Caki2 (cell line): ENCODE results near the gene EAPP. TPM values are rescaled to one million over a fixed set of nuclear protein-coding genes. Genes with fewer than 3 reads are reported as not detected.
"Not testable (repeated sequence)": the region's sequence is repeated elsewhere in the genome, so short reads cannot be mapped to it uniquely, and the experiment has no call there.

ENCODE experiments used
- DNase-seq: peaks from one replicate; pipeline ENCODE4 v3.0.0-alpha.2; 2015; ENCODE audit warnings: low read depth
- in situ Hi-C: cut with HindIII; loops from 2 replicates; pipeline ENCODE4 v1.10.0; 2016; ENCODE audit warnings: low sequenced_read_pairs, low pct_unique_long_range_greater_than_20kb, mixed read lengths
- total RNA-seq: library from RNA; depleted of rRNA; stranded (reverse); fragments of >200 nt; shearing (Covaris generic); gene quantifications from 2 replicates; pipeline ENCODE4 v1.2.3, GENCODE V29; 2014; ENCODE audit warnings: low replicate concordance; rRNA removed

Gene EAPP, protein sequence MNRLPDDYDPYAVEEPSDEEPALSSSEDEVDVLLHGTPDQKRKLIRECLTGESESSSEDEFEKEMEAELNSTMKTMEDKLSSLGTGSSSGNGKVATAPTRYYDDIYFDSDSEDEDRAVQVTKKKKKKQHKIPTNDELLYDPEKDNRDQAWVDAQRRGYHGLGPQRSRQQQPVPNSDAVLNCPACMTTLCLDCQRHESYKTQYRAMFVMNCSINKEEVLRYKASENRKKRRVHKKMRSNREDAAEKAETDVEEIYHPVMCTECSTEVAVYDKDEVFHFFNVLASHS
- 48.2 and 65.2 TPM in 2 replicates for total RNA-seq

DNA sequence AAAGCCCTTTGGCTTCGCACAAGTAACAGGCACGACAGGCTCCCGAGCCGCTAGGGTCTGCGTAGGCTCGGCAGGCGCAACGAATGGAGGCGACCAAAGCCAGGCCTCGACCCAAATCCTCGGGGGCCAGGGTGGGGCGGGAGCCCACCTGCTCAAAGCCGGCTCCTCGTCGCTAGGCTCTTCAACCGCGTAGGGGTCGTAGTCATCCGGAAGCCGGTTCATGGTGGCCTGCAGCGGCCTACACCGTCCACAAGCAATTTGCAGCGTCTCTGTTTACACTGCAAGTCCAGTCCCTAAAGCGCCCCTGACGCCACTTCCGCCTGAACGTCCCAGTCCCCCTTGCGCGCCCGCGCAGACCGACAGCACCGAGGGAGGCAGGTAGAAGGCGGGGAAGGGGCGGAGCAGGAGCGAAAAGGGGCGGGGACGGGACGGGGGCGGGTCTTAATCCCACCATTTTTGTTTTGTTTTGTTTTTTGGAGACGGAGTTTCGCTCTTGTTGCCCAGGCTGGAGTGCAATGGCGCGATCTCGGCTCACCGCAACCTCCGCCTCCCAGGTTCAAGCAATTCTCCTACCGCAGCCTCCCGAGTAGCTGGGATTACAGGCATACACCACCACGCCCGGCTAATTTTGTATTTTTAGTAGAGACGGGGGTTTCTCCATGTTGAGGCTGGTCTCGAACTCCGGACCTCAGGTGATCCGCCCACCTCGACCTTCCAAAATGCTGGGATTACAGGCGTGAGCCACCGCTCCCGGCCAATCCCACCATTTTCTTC is at the start of gene EAPP:
EAPP (minus strand) TSS at position 295 of the 774 bp plus-strand sequence; CDS start at position 222, 73 bp downstream.
- peak; percentile 87 for DNase-seq
- in situ Hi-C loops, result no loop called here

DNA sequence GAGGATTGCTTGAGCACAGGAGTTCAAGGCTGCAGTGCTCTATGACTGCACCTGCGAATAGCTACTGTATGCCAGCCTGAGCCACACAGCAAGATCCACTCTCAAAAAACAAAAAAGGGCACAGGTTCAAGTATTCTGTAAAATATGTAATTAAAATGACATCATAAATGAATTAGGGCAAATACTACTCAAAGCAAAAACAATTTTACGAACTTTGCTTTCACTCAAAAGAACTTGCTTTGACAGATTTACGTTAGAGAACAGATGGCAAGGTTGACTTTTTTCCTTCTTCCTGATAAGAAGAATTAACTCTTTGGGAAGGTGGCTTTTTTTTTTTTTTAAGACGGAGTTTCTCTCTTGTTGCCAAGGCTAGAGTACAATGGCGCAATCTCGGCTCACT is 44.0 kb upstream of the EAPP start:
- in situ Hi-C loops, result no loop called here
- DNase-seq, result no peak

DNA sequence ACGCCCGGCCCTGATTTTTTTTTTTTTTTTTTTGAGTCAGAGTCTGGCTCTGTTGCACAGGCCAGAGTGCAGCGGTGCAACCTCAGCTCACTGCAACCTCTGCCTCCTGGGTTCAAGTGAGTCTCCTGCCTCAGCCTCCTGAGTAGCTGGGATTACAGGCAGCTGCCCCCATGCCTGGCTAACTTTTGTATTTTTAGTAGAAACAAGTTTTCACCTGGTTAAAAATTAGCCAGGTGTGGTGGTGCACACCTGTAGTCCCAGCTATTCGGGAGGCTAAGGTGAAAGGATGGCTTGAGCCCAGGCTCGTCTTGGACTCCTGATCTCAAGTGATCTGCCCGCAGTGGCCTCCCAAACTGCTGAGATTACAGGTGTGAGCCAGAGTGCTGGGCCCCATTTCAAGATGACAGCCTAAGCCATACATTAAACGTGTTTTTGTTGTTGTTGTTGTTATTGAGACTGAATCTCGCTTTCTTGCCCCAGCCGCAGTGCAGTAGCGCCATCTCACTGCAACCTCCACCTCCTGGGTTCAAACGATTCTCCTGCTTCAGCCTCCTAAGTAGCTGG is 42.7 kb upstream of the EAPP start:
- DNase-seq, result no peak
- in situ Hi-C loops, result no loop called here

DNA sequence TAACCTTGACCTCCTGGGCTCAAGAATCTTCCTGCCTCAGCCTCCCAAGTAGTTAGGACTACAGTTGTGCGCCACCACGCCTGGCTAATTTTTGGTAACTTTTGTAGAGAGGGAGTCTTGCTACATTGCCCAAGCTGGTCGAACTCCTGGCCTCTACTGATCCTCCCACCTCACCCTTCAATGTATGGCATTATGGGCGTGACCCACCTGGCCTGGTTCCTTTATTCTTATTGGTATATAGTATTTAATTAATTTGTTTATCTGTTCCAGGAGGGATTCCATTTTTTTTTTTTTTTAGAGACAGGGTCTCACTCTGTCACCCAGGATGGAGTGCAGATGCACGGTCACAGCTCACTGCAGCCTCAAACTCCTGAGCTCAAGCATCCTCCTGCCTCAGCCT is 40.9 kb upstream of the EAPP start:
- DNase-seq, result no peak
- in situ Hi-C loops, result no loop called here

DNA sequence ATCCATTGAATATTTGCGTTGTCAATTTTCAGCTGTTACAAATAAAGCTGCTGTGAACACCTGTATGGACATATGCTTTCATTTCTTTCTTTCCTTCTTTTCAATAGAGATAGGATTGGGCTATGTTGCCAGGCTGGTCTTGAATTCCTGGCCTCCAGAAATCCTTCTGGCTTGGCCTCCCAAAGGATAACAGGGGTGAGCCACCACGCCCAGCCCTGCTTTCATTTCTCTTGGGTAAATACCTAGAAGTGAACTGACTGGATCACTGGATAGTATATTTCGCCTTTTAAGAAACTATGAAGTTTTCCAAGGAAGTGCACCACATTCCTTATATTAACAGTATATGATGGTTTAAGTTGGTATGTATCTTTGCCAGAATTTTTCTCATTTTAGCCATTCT is 32.3 kb upstream of the EAPP start:
- in situ Hi-C loops, result no loop called here
- DNase-seq, result no peak

GRCh38 chr14:34569750-34570149 is 30.2 kb upstream of the EAPP start:
- DNase-seq, result no peak
- in situ Hi-C loops, result no loop called here

DNA sequence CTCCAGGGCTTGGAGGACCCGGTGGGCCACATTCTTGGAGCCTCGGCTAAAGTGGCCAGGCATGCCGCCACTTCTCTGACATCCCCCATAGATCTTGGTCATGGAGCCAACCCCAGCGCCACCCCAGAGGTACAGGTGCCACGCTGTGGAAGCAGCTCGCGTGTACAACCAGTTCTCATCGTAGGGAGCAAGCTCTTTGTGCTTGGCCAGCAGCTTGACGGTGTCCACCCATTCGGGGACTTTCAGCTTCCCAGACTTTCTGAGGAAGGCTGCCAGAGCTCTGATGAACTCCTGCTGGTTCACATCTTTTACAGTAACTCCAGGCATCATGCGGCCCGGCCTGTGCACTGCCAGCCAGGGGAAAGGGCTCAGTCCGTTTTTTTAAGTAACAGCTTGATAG is 29.3 kb upstream of the EAPP start:
- in situ Hi-C loops, result no loop called here

GRCh38 chr14:34562776-34563150 is 23.3 kb upstream of the EAPP start:
- no peak for DNase-seq
- in situ Hi-C loops, result no loop called here

More for the DNA sequence above, 29.3 kb upstream of the EAPP start:
- no peak for DNase-seq

DNA sequence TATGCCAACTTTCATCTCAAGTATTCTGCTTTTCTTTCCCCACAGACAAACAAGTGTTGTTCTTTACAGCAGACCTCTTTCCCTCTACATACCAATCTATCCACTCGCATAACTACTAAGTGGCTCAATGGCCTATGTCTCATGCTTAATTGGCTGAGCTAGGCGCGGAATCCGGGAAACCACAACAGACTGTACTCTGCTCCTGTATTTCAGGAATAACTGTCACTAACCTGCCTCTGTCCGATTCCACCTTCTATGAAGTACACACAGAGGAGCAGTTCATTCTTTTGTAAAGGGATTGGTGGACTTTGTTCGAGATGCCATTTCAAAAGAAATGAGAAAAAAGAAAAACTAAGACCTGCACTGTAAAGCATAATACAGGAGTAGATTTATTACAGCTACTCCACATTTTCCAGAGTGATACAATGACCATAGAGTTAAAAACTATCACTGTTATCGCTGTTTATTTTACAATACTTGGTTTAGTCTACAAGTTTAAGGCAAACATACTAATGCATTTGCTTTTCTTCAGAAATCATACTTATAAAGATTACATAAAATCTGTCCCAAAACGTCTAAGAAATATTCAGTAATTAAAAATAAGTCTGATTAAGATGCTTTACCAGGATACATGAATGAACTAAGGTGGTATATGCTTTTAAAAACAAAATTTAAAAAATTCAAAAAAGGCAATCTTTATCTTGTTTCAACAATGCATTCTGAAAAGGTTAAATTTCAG is 22.7 kb upstream of the EAPP start:
- in situ Hi-C loops, DNase-seq: not testable (repeated sequence)

GRCh38 chr14:34556498-34556829 is 17.0 kb upstream of the EAPP start:
- DNase-seq, in situ Hi-C loops: not testable (repeated sequence)

- DNase-seq, in situ Hi-C loops: not testable (repeated sequence)
Measured at GRCh38 chr14:34555583-34556497, 16.3 kb upstream of the EAPP start.

DNA sequence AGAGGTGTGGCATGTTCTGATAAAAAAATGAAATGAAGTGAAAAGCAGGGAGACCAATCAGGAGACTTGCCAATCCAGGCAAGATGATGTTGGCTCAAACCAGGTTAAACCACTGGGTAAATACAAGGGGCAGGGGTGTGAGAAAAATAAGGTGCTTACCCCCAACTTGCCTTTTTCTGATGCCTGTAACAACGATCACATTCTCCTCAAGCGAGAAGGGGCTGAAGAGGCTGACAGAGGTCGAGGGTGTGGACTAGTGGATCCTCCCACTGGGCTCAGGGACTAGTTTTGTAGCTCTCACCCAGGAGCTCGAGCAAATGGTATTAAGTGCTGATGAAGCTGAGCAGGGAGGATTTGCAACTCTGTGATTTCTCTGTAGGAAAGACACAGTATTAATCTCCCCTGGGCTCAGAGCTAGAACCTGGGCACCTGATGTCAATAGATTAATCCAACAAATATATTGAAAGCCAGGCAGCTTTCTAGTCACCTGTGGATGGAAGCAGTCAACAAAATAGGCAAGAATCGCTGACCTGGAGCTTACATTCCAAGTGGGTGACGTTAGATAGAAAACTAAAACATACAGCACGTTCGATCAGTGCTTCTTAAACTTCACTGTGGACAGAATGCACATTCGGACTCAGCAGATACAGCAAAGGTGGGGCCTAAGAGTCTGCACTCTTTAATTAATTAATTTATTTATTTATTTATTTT is 15.2 kb upstream of the EAPP start:
- peak; percentile 30 for DNase-seq
- in situ Hi-C loops, result no loop called here

DNA sequence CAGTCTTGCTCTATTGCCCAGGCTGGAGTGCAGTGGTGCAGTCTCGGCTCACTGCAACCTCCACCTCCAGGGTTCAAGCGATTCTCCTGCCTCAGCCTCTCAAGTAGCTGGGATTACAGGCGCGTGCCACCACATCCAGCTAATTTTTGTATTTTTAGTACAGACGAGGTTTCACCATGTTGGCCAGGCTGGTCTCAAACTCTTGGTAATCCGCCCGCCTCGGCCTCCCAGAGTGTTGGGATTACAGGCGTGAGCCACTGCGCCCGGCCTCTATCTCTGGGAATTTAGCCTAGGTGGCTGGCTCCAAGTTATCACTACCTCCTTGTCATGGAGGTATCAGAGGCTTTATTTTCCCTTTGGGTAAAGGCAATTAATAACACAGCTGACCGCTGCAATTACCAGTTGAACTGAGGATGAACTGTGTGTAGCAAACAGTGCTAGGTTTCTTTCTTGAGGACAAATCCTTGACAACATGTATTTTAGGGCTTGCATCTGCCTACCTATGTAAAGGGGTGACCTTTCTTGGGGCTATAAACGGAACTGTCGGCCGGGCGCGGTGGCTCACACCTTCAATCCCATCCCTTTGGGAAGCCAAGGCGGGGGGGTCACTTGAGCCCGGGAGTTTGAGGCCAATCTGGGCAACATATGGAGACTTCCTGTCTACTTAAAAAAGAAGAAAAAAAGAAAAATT is 9.9 kb upstream of the EAPP start:
- in situ Hi-C loops, DNase-seq: not testable (repeated sequence)

DNA sequence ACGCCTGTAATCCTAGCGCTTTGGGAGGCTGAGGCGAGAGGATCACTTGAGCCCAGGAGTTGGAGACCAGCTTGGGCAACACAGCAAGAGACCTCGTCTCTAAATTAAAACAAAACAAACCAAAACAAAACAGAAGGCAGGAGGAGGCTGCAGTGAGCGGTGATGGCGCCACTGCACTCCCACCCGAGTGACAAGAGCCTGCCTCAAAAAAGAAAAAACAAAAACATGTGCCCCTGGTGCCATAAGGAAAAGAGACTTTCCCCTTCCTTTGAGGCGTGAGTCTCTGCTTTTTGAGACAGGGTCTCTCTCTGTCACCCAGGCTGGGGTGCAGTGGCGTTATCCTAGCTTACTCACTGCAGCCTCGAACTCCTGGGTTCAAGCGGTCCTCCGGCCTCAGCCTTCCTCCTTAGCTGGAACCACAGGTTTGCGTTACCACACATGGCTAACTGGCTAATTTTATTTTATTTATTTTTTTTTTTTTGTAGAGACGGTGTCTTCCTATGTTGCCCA is 9.0 kb upstream of the EAPP start:
- no peak for DNase-seq
- in situ Hi-C loops, result no loop called here

DNA sequence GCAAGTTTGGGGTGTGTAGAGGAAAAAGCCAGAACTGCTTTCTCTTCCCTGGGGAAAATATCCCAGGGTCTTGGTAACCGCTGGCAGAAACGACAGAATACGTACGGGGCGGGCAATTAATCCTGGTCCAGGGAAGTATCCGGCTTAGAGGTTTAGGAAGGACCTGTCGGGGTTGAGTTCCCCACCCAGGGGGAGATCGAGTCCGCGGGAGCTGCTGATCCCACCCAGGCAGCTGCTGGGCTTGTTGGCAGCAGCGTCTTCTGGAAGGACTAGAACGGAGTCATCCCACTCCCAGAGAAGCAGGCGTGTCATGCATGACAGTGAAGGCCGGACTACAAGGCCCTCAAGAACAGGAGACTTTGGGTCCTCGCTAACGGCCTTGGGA is 7.6 kb upstream of the EAPP start:
- in situ Hi-C loops, DNase-seq: not testable (repeated sequence)

DNA sequence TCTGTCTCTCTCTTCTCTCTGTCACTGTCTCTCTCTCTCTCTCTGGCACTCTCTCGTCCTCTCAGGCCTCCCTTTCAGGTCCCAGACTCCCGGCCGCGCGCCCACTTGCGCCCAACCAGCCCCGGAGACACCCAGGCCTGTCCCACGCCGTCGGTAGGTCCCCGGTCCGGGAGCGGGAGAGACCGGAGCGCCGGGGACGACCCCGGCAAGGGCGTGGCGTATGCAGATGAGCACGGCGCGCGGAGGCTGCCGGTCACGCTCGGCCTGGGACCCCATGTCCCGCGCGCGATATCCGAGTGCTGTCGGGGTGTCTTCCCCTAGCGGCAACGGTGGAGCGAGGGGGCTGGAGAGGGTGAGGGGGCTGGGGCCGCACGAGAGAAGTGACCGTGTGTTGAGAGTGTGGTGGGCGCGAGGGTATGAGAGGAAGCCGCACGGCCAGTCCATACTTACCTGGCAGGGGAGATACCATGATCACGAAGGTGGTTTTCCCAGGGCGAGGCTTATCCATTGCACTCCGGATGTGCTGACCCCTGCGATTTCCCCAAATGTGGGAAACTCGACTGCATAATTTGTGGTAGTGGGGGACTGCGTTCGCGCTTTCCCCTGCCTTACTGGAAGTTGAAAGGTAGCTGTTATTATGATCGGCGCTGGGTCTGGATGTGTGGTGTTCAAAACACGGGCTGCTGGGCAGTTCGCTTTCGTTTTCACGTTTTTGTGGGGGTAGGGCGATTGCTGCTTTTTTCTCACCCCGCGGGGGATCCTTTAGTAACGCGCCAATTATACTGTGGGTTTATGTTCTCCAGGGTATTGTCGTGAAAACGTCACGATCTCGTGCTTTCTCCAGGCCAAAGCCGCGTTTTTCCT is 7.0 kb upstream of the EAPP start:
- in situ Hi-C loops, DNase-seq: not testable (repeated sequence)
